HepG2 (cell line): ENCODE results near the gene S100A13. TPM values are rescaled to one million over a fixed set of nuclear protein-coding genes. Genes with fewer than 3 reads are reported as not detected.
A peak's percentile ranks its signal among the peaks of the same experiment; 100 is the strongest.

Source experiments
- ERF ChIP-seq: IDR thresholded peaks from 2 replicates; pipeline ENCODE4 v1.6.1; 2018; ENCODE audit warnings: missing biosample characterization, missing genetic modification reagents
- ZFX ChIP-seq: sonication (generic); formaldehyde crosslinking; IDR thresholded peaks from 2 replicates; pipeline ENCODE4 v1.4.0; 2020; ENCODE audit warnings: mild to moderate bottlenecking, low read depth, missing genetic modification reagents, moderate library complexity
- ZNF383 ChIP-seq: sonication (generic); formaldehyde crosslinking; IDR thresholded peaks from 2 replicates; pipeline ENCODE4 v1.4.0; 2020; ENCODE audit warnings: missing genetic modification reagents, mild to moderate bottlenecking, borderline replicate concordance
- ZNF446 ChIP-seq: sonication (generic); formaldehyde crosslinking; IDR thresholded peaks from 2 replicates; pipeline ENCODE4 v1.5.0; 2020; ENCODE audit warnings: mild to moderate bottlenecking, missing genetic modification reagents
- polyA plus RNA-seq, 8 experiments: library from polyadenylated mRNA; depleted of rRNA in 3 of 8; stranded (reverse) in 7 of 8; unstranded in 1 of 8; fragments of >200 nt; fragmentation: Illumina TruSeq in 4 of 8; extraction: Trizol in 4 of 8; gene quantifications; 2 replicates each; pipeline versions ENCODE4 v1.2.1 to v1.2.3, GENCODE V29; 2011 to 2016; ENCODE audit warnings: low read depth in 4 of 8, missing spikeins in 1 of 8, mixed read lengths in 1 of 8; ENCODE audit not compliant: insufficient read depth in 1 of 8
- total RNA-seq, 5 experiments: library from RNA; depleted of rRNA; stranded (reverse); fragments of >200 nt; fragmentation: Illumina TruSeq; extraction: Trizol; gene quantifications; 2 replicates each; pipeline ENCODE4 v1.2.3, GENCODE V29; 2016; ENCODE audit warnings: low read depth in 1 of 5
- TF ChIP-seq, protein P1 (sequence below): sonication (generic); formaldehyde crosslinking; IDR thresholded peaks from 2 replicates; pipeline ENCODE4 v1.8.1; 2023; ENCODE audit warnings: mild to moderate bottlenecking, moderate library complexity, missing genetic modification reagents
- TF ChIP-seq, protein P2 (sequence below): sonication (generic); formaldehyde crosslinking; IDR thresholded peaks from 2 replicates; pipeline ENCODE4 v1.4.0; 2020; ENCODE audit warnings: missing genetic modification reagents
- TF ChIP-seq, protein P3 (sequence below): sonication (generic); formaldehyde crosslinking; IDR thresholded peaks from 2 replicates; pipeline ENCODE4 v1.4.0; 2020; ENCODE audit warnings: mild to moderate bottlenecking, missing genetic modification reagents

The S100A13 gene
- total and polyA plus RNA-seq, 2 of the 13 experiments (the other 11 are each of a cell fraction or from before 2014, with no cell fraction given): 89.5 to 172 TPM

DNA sequence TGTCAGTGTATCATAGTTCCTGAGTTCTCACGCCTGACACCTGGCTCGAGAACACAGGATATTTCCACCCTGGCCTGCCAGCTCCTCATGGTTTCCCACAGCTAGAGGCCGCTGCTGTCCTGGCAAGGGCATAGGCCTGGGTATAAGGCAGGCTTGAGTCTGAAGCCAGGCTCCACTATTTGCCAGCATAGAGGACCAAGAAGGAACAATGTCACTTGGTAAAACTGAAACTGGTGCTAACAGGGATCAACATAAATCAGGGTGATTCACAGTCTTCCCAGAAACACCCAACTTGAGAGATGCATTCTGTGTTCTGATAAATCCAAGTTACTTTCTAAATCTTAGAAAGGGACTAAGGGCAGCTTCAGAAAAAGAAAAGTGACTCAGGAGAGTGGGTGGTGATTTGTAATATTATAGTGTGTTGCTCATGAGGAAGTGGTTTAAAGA is 54.7 kb downstream of the S100A13 start (continued):
- TF ChIP-seq, protein P1, sequence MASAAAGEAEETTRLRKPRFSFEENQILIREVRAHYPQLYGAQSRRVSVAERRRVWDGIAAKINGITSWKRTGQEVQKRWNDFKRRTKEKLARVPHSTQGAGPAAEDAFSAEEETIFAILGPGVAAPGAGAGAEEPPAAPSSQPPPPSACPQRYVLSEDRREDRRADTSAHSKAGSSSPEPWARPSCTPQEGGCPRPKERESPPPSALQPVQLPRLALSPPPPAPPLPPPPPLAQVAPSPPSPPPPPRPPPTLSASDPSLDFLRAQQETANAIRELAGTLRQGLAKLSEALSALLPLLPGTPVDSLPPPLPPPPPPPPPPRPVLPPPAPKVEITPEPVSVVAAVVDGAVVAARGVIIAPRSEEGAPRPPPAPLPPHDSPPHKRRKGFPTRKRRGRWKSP (CRISPR knock-in tag): peak; percentile 25; the same call in 1 of the 2 replicates
- TF ChIP-seq ZFX (CRISPR knock-in tag): peak; percentile 43; the same call in 1 of the 2 replicates
- TF ChIP-seq, protein P2, sequence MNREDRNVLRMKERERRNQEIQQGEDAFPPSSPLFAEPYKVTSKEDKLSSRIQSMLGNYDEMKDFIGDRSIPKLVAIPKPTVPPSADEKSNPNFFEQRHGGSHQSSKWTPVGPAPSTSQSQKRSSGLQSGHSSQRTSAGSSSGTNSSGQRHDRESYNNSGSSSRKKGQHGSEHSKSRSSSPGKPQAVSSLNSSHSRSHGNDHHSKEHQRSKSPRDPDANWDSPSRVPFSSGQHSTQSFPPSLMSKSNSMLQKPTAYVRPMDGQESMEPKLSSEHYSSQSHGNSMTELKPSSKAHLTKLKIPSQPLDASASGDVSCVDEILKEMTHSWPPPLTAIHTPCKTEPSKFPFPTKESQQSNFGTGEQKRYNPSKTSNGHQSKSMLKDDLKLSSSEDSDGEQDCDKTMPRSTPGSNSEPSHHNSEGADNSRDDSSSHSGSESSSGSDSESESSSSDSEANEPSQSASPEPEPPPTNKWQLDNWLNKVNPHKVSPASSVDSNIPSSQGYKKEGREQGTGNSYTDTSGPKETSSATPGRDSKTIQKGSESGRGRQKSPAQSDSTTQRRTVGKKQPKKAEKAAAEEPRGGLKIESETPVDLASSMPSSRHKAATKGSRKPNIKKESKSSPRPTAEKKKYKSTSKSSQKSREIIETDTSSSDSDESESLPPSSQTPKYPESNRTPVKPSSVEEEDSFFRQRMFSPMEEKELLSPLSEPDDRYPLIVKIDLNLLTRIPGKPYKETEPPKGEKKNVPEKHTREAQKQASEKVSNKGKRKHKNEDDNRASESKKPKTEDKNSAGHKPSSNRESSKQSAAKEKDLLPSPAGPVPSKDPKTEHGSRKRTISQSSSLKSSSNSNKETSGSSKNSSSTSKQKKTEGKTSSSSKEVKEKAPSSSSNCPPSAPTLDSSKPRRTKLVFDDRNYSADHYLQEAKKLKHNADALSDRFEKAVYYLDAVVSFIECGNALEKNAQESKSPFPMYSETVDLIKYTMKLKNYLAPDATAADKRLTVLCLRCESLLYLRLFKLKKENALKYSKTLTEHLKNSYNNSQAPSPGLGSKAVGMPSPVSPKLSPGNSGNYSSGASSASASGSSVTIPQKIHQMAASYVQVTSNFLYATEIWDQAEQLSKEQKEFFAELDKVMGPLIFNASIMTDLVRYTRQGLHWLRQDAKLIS (CRISPR knock-in tag): no peak
- no peak for TF ChIP-seq ZNF446 (CRISPR knock-in tag)
- 0 out of 2 replicates have a peak, but pooled peaks have one; percentile 40 for TF ChIP-seq ERF
- no peak for TF ChIP-seq ZNF383 (CRISPR knock-in tag)
- TF ChIP-seq, protein P3, sequence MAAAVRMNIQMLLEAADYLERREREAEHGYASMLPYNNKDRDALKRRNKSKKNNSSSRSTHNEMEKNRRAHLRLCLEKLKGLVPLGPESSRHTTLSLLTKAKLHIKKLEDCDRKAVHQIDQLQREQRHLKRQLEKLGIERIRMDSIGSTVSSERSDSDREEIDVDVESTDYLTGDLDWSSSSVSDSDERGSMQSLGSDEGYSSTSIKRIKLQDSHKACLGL (CRISPR knock-in tag): no peak
